Measurements from ENCODE around the gene MRS2. TPM values are rescaled to one million over a fixed set of nuclear protein-coding genes. Genes with fewer than 3 reads are reported as not detected.
A peak's percentile ranks its signal among the peaks of the same experiment; 100 is the strongest.
"Not testable (repeated sequence)": the region's sequence is repeated elsewhere in the genome, so short reads cannot be mapped to it uniquely, and the experiment has no call there.

MRS2 gene, protein sequence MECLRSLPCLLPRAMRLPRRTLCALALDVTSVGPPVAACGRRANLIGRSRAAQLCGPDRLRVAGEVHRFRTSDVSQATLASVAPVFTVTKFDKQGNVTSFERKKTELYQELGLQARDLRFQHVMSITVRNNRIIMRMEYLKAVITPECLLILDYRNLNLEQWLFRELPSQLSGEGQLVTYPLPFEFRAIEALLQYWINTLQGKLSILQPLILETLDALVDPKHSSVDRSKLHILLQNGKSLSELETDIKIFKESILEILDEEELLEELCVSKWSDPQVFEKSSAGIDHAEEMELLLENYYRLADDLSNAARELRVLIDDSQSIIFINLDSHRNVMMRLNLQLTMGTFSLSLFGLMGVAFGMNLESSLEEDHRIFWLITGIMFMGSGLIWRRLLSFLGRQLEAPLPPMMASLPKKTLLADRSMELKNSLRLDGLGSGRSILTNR
- 26.6 and 29.4 TPM in 2 replicates for total RNA-seq (2014; rRNA removed; shearing (Covaris generic))

DNA sequence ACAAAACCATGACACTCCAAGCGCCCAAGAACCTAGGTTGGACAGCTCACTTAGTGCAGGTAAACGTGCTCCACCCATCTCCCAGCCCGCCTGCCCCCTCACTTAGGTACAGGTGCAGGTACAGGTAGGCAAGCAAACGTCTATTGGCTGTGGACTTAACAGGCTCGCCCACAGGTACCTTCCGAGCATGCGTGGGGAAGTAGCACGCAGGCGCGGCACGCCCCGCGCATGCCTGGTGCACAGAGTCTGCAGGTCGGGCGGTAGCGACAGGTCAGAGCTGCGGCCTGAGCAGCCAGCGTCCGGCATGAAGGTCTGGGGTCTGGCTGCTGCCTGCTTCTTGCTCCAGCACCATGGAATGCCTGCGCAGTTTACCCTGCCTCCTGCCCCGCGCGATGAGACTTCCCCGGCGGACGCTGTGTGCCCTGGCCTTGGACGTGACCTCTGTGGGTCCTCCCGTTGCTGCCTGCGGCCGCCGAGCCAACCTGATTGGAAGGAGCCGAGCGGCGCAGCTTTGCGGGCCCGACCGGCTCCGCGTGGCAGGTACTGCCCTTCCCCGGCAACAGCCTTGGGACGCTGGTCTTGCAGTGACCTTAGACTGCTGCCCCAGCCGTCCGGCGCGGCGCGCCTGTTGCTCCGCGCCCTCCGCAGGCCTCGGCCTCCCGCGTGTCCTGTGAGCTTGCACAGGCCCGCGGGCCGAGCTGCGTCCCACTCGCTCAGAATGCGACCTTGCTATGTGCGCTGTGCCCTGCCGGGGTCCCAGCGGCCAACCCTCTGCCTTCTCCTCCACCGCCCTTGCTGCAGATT lies at the start of gene MRS2:
MRS2 (plus strand) TSS at position 240 of the 804 bp plus-strand sequence; CDS start at position 351, 111 bp downstream.
- H3K36me3 ChIP-seq: peaks cover 29% of the 10 kb centered on the region
- no peak within 1 kb of the TSS for H3K27ac ChIP-seq
- H3K27me3 ChIP-seq (replicated peaks): no peaks in the 10 kb centered on the region
- DNase-seq (ENCODE audit: low read depth in 1 of 2, low spot score in 2 of 2): peak; percentile 63
- H3K9me3 ChIP-seq (replicated peaks): no peaks in the 10 kb centered on the region
- peaks cover 5% of the 10 kb centered on the region; the same call in 1 of the 2 replicates for H3K4me1 ChIP-seq (replicated peaks)
- peak within 1 kb of the TSS; percentile 76 for H3K4me3 ChIP-seq

DNA sequence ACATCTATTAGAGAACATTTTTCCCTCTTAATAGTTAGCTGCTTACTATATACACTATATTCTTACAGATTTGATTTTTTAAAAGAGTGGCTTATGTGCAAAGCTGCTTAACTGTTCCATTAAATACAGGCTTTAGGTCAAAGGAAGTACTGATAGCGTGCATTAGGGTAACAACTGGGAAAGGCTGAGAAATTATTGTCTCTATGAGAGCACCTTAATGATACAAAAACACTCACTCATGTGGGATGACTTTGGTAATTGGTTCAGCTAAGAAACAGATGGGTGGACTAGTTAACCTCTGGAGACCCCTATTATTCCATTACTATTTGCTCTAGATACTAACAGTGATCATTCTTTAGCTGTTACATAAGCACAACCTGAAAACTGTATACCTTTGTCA lies 48.9 kb upstream of the MRS2 start:
- Histone ChIP-seq H3K4me1 (replicated peaks) (no peaks in the 10 kb centered on the region), H3K9me3 (replicated peaks) (no peaks in the 10 kb centered on the region), H3K27me3 (replicated peaks) (no peaks in the 10 kb centered on the region), H3K4me3 (no peak overlapping the region), H3K27ac (no peak overlapping the region), H3K36me3 (no peaks in the 10 kb centered on the region)
- no peak for DNase-seq (ENCODE audit: low read depth in 1 of 2, low spot score in 2 of 2)

DNA sequence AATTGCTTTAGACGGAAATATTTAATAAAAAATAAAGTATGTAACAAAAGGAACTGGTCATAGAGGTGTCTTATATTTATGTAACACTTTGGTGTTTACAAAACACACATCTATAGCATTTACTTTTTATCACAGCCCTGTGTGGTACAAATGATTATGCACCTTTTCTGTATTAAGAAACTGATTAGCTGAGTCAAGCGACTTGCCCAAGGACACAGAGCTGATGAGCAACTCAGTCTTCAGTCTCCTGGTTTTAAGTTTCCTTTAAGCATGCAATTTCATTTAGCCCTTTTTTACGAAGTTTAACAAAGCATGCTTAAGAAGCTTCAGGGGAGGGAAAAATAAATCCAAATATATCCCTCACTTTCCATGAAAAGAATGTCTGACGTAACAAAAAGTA lies 47.3 kb upstream of the MRS2 start:
- no peaks in the 10 kb centered on the region for H3K36me3 ChIP-seq
- 0 out of 2 replicates have a peak, but pooled peaks cover 3% of the 10 kb centered on the region for H3K4me1 ChIP-seq (replicated peaks)
- no peak for DNase-seq (ENCODE audit: low read depth in 1 of 2, low spot score in 2 of 2)
- no peak overlapping the region for H3K27ac ChIP-seq
- no peaks in the 10 kb centered on the region for H3K9me3 ChIP-seq (replicated peaks)
- H3K4me3 ChIP-seq: no peak overlapping the region
- H3K27me3 ChIP-seq (replicated peaks): no peaks in the 10 kb centered on the region

DNA sequence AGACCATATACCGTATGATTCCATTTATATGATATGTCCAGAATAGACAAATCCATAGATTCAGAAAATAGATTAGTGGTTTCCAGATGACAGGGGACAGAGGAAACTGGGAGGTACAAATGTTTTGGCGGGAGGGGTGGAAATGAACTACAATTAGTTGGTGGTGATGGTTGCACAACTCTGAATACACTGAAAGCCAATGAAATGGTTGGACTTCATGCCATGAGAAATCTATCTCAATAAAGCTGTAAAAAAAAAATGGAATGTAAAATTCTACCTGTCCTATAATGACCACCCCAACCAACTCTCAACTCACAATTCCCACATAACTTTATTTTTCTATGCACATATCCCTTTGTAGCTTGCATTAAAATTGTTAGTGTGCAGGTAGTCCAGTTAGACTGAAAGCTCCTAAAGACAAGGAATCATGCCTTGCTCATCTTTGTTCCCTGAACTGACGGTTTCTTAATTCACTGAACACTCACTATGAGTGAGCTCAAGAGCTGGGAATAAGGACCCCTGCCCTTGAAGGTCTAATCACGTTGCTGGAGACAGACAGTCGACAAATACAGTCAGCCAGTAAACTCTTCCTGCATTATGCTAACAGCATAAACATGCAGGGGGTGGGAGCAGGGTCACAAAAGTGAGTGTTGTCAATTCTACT lies 46.3 kb upstream of the MRS2 start:
- H3K4me1 ChIP-seq (replicated peaks): 0 out of 2 replicates have a peak, but pooled peaks cover 3% of the 10 kb centered on the region
- H3K9me3 ChIP-seq (replicated peaks): no peaks in the 10 kb centered on the region
- H3K27me3 ChIP-seq (replicated peaks): no peaks in the 10 kb centered on the region
- H3K36me3 ChIP-seq: no peaks in the 10 kb centered on the region
- DNase-seq (ENCODE audit: low read depth in 1 of 2, low spot score in 2 of 2): no peak
- H3K27ac ChIP-seq: no peak overlapping the region
- H3K4me3 ChIP-seq: no peak overlapping the region

DNA sequence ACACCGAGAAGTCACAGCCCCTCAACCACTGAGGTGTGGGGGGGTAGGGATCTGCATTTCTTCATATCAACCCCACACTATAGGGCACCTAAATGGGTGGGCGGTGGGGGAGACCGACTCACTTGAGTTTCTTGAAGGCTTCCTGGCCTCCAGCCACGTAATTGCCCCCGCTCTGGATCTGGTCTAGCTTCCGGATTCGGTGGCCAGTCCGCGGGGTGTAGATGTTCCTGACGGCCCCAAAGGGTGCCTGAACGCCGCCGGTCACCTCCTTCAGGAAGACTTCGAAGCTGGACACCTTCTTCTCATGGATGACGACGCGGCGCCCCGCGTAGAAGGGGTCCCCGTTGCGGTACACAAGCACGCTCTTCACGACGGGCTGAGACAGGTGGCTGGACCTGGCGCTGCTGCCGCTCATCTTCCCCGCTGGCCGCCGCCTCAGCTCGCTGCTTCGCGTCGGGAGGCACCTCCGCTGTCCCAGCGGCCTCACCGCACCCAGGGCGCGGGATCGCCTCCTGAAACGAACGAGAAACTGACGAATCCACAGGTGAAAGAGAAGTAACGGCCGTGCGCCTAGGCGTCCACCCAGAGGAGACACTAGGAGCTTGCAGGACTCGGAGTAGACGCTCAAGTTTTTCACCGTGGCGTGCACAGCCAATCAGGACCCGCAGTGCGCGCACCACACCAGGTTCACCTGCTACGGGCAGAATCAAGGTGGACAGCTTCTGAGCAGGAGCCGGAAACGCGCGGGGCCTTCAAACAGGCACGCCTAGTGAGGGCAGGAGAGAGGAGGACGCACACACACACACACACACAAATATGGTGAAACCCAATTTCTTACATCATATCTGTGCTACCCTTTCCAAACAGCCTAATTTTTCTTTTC lies 45.2 kb upstream of the MRS2 start, which contains the start of gene DCDC2:
DCDC2 (minus strand) TSS at position 724 of the 883 bp plus-strand sequence; CDS start at position 415, 309 bp downstream.
- Histone ChIP-seq H3K4me1 (replicated peaks) (0 out of 2 replicates have a peak, but pooled peaks cover 3% of the 10 kb centered on the region), H3K9me3 (replicated peaks) (no peaks in the 10 kb centered on the region), H3K36me3 (no peaks in the 10 kb centered on the region), H3K27me3 (replicated peaks) (no peaks in the 10 kb centered on the region), H3K4me3 (no peak within 1 kb of the TSS), H3K27ac (no peak within 1 kb of the TSS)
- DNase-seq (ENCODE audit: low read depth in 1 of 2, low spot score in 2 of 2): no peak

DNA sequence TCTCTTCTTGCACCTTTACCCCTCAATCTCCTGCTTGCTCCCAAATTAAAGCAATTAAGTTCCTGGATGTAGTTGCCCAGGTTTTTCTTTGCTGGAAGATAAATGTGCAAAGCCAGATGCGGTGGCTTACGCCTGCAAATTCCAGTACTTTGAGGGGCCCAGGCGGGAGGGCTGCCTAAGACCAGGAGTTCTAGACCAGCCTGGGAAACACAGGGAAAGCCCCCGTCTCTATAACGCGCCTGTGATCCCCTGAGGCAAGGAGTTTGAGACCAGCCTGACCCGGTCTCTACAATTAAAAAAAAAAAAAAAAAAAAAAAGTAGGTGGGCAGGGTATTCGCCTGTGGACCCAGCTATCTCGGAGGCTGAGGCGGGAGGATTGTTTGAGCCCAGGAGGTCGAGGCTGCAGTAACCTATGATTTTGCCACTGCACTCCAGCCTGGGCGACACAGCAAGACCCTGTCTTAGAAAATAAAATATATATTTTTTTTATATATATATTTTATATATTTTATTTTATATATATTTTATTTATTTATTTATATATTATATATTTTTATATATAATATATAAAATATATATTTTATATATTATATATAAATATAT lies 44.4 kb upstream of the MRS2 start:
- no peak for DNase-seq (ENCODE audit: low read depth in 1 of 2, low spot score in 2 of 2)
- Histone ChIP-seq H3K27me3 (replicated peaks) (no peaks in the 10 kb centered on the region), H3K27ac (no peak overlapping the region), H3K4me3 (no peak overlapping the region), H3K9me3 (replicated peaks) (no peaks in the 10 kb centered on the region), H3K36me3 (no peaks in the 10 kb centered on the region), H3K4me1 (replicated peaks) (0 out of 2 replicates have a peak, but pooled peaks cover 3% of the 10 kb centered on the region)

DNA sequence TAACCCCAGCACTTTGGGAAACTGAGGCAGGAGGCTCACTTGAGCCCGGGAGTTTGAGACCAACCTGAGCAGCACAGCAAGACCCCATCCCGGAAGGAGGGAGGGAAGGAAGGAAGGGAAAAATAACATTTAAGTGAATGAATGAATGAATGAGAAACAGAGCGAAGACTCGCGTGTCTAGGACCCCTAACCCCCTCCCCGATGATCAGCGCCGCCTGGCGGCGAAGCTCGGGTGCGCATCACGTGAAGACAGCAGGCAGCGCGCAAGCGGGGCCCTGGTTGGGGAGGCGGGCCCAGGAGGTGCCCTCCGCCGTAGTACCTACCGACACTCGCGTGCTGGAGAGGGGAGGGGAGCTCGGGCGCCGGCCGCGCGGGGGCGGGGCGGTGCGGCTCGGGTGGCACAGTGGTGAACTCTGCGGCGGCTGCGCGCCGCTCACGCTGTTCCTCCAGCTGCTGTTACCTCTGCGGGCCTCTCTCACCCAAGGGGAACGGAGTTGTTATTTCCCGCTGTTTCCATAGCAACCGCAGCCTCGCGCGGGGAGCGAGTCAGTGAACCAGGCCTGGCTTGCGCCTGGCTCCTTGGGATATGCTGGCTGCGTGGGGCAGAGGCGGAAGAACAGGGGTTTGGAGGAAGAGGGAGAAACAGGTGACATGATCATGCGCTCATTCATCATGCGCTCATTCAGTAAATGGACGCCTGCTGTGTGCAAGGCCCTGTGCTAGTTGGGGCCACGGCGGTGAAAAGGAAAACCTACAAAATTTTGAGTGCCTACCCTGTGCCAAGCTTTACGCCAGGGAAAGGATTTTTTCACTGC lies 42.9 kb upstream of the MRS2 start:
- 0 out of 2 replicates have a peak, but pooled peaks cover 3% of the 10 kb centered on the region for H3K4me1 ChIP-seq (replicated peaks)
- no peak overlapping the region for H3K27ac ChIP-seq
- no peaks in the 10 kb centered on the region for H3K27me3 ChIP-seq (replicated peaks)

DNA sequence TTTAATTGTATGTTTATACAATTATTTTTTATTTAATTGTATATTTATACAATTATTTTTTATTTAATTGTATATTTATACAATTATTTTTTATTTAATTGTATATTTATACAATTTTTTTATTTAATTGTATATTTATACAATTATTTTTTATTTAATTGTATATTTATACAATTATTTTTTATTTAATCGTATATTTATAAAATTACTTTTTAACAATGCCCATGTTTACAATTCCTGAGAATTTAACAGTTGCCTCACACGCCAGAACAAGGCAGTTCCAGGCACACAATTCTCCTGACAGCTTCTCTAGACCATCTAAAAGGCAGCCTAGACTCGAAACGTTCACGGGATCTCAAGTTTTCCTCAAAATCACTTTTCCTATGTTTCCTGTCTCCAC lies 40.4 kb upstream of the MRS2 start:
- not testable (repeated sequence) for H3K27me3 ChIP-seq (replicated peaks); DNase-seq (ENCODE audit: low read depth in 1 of 2, low spot score in 2 of 2)

More for the DNA sequence above, 42.9 kb upstream of the MRS2 start:
- peak; percentile 62 to 80 for DNase-seq (ENCODE audit: low read depth in 1 of 2, low spot score in 2 of 2)
- Histone ChIP-seq H3K9me3 (replicated peaks) (no peaks in the 10 kb centered on the region), H3K4me3 (peak overlapping the region; percentile 34), H3K36me3 (no peaks in the 10 kb centered on the region)

DNA sequence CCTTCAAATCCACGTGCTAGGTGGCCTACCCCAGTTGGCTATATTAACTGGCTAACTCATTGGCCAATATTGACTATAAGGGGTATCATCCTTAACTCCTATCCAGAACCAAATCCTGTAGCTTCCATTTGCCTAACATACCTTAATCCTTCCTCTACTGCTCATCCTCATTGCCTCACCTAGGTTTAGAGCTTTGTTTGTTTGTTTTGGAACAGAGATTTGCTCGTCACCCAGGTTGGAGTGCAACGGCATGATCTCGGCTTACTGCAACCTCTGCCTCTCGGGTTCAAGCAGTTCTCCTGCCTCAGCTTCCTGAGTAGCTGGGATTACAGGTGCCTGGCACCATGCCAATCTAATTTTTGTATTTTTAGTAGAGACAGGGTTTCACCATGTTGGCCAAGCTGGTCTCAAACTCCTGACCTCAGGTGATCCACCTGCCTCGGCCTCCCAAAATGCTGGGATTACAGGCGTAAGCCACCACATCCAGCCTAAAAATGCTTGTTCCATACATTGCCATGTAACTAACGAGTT lies 37.6 kb upstream of the MRS2 start:
- H3K9me3 ChIP-seq (replicated peaks); H3K27ac ChIP-seq; H3K27me3 ChIP-seq (replicated peaks); H3K4me3 ChIP-seq; DNase-seq (ENCODE audit: low read depth in 1 of 2, low spot score in 2 of 2); H3K4me1 ChIP-seq (replicated peaks); H3K36me3 ChIP-seq: not testable (repeated sequence)

More for the DNA sequence above, 40.4 kb upstream of the MRS2 start:
- H3K36me3 ChIP-seq; H3K4me3 ChIP-seq; H3K27ac ChIP-seq; H3K9me3 ChIP-seq (replicated peaks); H3K4me1 ChIP-seq (replicated peaks): not testable (repeated sequence)

DNA sequence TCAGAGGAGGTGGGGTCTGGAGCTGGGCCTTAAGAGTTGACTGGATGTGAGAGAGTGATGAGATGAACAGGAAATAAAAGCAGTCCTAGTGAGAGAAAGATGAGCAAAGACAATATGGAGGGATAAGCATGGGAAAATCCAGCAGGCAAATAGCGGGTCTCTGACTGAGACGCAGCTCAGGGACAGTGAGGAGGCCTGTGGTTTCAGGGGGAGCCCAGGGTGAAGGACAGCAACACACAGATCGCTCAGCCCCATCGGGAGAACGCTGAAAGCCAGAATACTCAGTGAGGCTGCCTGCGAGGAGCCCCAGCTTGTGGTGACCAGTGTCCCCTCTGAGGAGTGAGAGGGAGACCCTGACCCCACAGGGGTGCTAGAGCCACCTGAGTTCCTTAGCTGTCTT lies 28.1 kb upstream of the MRS2 start:
- Histone ChIP-seq H3K27me3 (replicated peaks) (no peaks in the 10 kb centered on the region), H3K27ac (no peak overlapping the region), H3K4me1 (replicated peaks) (no peaks in the 10 kb centered on the region), H3K4me3 (no peak overlapping the region), H3K9me3 (replicated peaks) (no peaks in the 10 kb centered on the region), H3K36me3 (no peaks in the 10 kb centered on the region)
- DNase-seq (ENCODE audit: low read depth in 1 of 2, low spot score in 2 of 2): no peak

DNA sequence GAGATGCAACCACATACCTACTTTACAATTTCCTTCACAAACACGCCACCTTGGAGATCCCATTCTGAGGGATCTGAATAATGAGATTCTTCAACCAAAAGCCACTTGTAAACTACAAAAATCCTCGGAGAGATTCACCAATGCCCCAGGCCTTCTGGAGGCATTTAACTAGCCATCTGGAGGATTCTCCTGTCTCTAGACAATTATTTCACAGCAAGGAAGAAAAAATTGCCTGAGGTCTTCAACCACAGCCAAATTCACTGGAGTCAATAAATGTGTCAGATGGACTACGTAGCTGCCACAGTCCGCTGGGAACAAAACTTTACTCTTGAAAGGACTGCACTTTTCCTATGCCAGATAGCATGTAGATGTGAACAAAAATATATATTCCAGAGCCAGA lies 25.9 kb upstream of the MRS2 start:
- Histone ChIP-seq H3K9me3 (replicated peaks) (no peaks in the 10 kb centered on the region), H3K27me3 (replicated peaks) (no peaks in the 10 kb centered on the region), H3K4me1 (replicated peaks) (no peaks in the 10 kb centered on the region), H3K27ac (no peak overlapping the region), H3K36me3 (no peaks in the 10 kb centered on the region), H3K4me3 (no peak overlapping the region)
- DNase-seq (ENCODE audit: low read depth in 1 of 2, low spot score in 2 of 2): no peak
